ENCODE measurements around the gene MYO3A. TPM values are rescaled to one million over a fixed set of nuclear protein-coding genes. Genes with fewer than 3 reads are reported as not detected.

The MYO3A gene
- total and polyA plus RNA-seq, 8 donors = 0.45 to 29.8 (median 0.99) TPM; not detected in 2

DNA sequence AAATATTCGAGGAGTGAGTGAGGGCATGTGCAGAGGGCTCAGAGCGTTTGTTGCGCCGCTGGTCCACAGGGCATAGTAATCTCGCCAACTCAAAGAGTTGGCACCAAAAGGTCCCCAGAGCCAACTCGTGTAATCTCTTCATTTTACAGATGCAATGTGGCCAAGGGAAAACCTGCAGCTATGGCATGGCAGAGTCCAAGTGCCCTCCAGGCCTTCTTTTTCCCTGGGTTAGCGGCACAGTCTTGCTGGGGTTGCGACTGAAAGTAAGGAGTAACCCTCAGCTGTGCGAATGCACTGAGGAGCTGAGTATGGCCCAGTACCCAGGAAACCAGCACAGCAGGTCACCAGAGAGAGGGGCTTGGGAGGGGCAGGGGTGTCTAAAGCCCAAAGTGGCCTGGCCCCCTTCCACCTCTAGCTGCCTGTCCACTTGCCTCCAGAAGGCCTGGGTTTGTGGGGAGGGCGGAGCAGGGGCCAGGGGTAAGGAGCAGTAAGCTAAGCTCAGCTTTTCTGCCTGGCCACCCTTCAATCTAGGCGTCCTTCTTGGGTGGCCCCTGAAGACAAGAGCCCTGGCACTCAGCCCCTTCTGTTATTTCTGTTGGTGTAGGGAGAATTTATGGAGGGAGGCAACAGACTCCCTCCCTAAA is 279.2 kb downstream of the MYO3A start:
- no peak overlapping the region for H3K27ac ChIP-seq
- H3K4me1 ChIP-seq = peaks cover 20 to 38% (median 28%) of the 10 kb centered on the region in 4 donors
- H3K27me3 ChIP-seq = peaks cover 16 to 95% (median 63%) of the 10 kb centered on the region in 3 donors
- H3K9me3 ChIP-seq = peaks cover 0 to 2% (median 0%) of the 10 kb centered on the region in 4 donors
- intact Hi-C loops (cut with DNase I; ENCODE audit: low total_unique reads) = no loop called here
- no peak for TF ChIP-seq POLR2A (IDR thresholded peaks at IDR 0.05)
- TF ChIP-seq, protein P1, sequence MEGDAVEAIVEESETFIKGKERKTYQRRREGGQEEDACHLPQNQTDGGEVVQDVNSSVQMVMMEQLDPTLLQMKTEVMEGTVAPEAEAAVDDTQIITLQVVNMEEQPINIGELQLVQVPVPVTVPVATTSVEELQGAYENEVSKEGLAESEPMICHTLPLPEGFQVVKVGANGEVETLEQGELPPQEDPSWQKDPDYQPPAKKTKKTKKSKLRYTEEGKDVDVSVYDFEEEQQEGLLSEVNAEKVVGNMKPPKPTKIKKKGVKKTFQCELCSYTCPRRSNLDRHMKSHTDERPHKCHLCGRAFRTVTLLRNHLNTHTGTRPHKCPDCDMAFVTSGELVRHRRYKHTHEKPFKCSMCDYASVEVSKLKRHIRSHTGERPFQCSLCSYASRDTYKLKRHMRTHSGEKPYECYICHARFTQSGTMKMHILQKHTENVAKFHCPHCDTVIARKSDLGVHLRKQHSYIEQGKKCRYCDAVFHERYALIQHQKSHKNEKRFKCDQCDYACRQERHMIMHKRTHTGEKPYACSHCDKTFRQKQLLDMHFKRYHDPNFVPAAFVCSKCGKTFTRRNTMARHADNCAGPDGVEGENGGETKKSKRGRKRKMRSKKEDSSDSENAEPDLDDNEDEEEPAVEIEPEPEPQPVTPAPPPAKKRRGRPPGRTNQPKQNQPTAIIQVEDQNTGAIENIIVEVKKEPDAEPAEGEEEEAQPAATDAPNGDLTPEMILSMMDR (IDR thresholded peaks at IDR 0.05) = no peak
- no peak for TF ChIP-seq EP300 (IDR thresholded peaks at IDR 0.05)
- TF ChIP-seq POLR2AphosphoS5 (IDR thresholded peaks at IDR 0.05) = no peak
- 19 to 39% (median 25%) methylated on average over 11 of the region's 11 CpGs for WGBS, 5 donors
- no peaks in the 10 kb centered on the region for H3K36me3 ChIP-seq
- no peak for DNase-seq
- H3K4me3 ChIP-seq = no peak overlapping the region

DNA sequence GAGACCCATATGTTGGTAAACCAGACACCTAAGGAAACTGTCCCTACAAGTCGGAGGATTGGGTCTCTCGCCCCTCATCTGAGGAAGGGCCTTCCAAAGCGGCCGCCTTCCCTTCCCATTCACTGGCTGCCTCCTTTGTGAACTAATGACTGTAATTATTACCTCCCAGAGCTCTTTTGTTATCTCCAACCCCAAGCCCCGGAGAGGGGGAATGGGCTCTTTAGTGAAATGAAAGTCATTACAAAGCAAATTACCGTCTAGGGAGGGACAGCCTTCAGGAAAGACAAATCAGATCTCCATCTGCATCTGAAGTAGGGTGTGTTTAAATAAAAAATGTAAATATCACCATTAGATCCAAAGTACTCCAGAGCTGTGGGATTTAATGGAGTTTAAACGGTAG is 280.0 kb downstream of the MYO3A start:
- Histone ChIP-seq H3K4me1 (peaks cover 20 to 38% (median 28%) of the 10 kb centered on the region in 4 donors), H3K27me3 (peaks cover 16 to 98% (median 63%) of the 10 kb centered on the region in 3 donors), H3K9me3 (no peaks in the 10 kb centered on the region), H3K4me3 (no peak overlapping the region), H3K36me3 (no peaks in the 10 kb centered on the region), H3K27ac (no peak overlapping the region)
- intact Hi-C loops (cut with DNase I; ENCODE audit: low total_unique reads) = no loop called here
- no peak for TF ChIP-seq EP300 (IDR thresholded peaks at IDR 0.05)
- TF ChIP-seq, protein P1 (IDR thresholded peaks at IDR 0.05) = no peak
- 5 to 25% (median 12%) methylated on average over 7 of the region's 7 CpGs for WGBS, 5 donors
- DNase-seq = no peak

DNA sequence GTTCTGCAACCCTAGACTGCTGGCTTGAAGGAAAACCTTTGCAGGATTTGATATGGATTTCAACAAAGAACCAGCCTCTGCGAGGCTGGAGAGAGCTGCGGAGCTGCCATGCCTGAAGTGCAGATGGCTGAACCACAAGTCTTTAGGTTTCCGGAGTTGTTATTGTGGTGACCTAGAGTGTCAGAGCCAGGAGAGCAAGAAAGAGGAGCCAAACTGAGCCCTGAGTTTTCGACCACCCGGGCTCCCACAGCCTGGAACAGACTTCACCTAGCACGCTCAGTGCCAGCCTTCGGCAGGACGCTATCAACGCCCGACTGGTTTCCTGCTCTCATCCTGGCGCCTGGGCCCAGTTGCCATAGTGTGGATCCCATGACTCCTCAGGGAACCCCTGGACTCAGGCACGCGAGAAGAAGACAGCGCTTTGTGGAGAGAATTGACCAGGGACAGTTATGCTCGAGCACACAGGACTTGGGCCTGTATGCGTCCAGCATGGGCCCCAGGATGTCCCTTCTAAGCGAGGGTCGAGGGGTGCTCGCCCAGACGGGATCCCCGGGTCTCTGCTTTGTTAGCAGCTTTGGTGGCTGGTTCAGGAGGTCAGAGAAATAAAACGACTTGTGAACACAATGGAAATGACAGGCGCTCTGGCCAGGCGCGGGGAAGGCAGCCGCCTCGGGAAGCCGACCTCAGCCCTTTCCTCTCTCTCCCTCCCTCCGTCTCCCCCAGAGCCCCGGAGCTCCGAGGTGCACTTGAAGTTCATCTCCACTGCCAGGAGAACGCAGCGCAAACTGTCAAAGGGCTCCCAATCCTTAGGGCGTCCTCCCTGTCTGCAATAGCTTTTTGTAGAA is 280.7 kb downstream of the MYO3A start:
- no peaks in the 10 kb centered on the region for H3K36me3 ChIP-seq
- no peak for DNase-seq
- H3K4me1 ChIP-seq = peaks cover 20 to 38% (median 28%) of the 10 kb centered on the region in 4 donors
- TF ChIP-seq EP300 (IDR thresholded peaks at IDR 0.05) (no peak), POLR2A (IDR thresholded peaks at IDR 0.05) (no peak), POLR2AphosphoS5 (IDR thresholded peaks at IDR 0.05) (no peak)
- TF ChIP-seq, protein P1 (IDR thresholded peaks at IDR 0.05) = no peak
- H3K27me3 ChIP-seq = peaks cover 16 to 98% (median 69%) of the 10 kb centered on the region in 3 donors
- H3K9me3 ChIP-seq = no peaks in the 10 kb centered on the region
- intact Hi-C loops (cut with DNase I; ENCODE audit: low total_unique reads) = no loop called here
- WGBS, 5 donors = 4 to 9% (median 8%) methylated on average over 22 to 34 of the region's 34 CpGs
- peak overlapping the region in 2 of 4 donors; percentile 7 to 16 for H3K4me3 ChIP-seq
- H3K27ac ChIP-seq = no peak overlapping the region

DNA sequence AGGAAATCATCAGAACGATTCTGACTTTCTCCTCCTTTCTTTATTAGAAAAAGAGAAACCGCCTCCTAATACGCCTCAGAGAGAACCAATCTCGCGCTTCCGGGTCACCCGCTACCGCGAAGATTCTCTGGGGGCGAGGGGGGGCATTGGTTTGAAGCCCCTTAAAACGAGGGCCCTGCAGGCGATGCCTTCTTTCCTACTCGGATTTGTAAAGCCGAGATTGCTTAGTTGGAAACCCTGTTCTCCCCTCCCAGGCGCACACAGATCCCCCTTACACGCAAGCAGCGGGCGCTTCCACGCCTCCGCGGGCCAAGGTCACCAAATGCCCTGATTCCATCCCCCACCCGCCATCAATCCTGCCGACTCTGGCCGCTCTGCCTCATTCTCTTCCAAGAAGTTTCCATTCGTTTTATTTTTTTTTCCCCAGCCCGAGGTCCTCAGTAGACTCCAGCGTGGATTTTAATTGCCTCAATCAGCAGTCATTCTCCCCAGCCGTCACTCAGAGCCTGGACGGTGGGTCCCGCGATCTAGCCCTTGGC is 281.4 kb downstream of the MYO3A start:
- Histone ChIP-seq H3K36me3 (no peaks in the 10 kb centered on the region), H3K27ac (no peak overlapping the region), H3K4me1 (peaks cover 20 to 38% (median 28%) of the 10 kb centered on the region in 4 donors), H3K4me3 (peak overlapping the region in 3 of 4 donors; percentile 7 to 28 (median 16)), H3K9me3 (no peaks in the 10 kb centered on the region), H3K27me3 (peaks cover 16 to 98% (median 76%) of the 10 kb centered on the region in 3 donors)
- intact Hi-C loops (cut with DNase I; ENCODE audit: low total_unique reads) = no loop called here
- DNase-seq = no peak
- 1 to 5% (median 3%) methylated on average over 31 of the region's 31 CpGs for WGBS, 5 donors
- TF ChIP-seq, protein P1 (IDR thresholded peaks at IDR 0.05) = no peak
- TF ChIP-seq POLR2A (IDR thresholded peaks at IDR 0.05) (no peak), EP300 (IDR thresholded peaks at IDR 0.05) (no peak), POLR2AphosphoS5 (IDR thresholded peaks at IDR 0.05) (no peak)
